Mesendoderm (in vitro differentiated cells): ENCODE measurements around the gene USP22.
A peak's percentile ranks its signal among the peaks of the same experiment; 100 is the strongest.
"Not testable (repeated sequence)": the region's sequence is repeated elsewhere in the genome, so short reads cannot be mapped to it uniquely, and the experiment has no call there.

Source experiments
- DNase-seq: peaks from one replicate; pipeline ENCODE4 v3.0.0; 2013
- H2AK5ac ChIP-seq: 2 replicates; pipeline ENCODE4 v1.6.1; 2013; ENCODE audit warnings: low read length, inconsistent platforms
- H2BK120ac ChIP-seq: 2 replicates; pipeline ENCODE4 v1.6.1; 2013; ENCODE audit warnings: low read depth, mild to moderate bottlenecking, low read length, moderate library complexity, mixed read lengths
- H2BK15ac ChIP-seq: replicated peaks from 2 replicates; pipeline ENCODE4 v1.6.1; 2013; ENCODE audit warnings: low read depth, mild to moderate bottlenecking, moderate library complexity
- H2BK5ac ChIP-seq: 2 replicates; pipeline ENCODE4 v1.6.1; 2013; ENCODE audit warnings: low read length, inconsistent platforms
- H3K18ac ChIP-seq: 2 replicates; pipeline ENCODE4 v1.6.1; 2013; ENCODE audit warnings: mild to moderate bottlenecking, low read length, mixed read lengths
- H3K23ac ChIP-seq: one replicate; pipeline ENCODE4 v1.6.1; 2013; ENCODE audit warnings: low read length
- H3K27ac ChIP-seq: 2 replicates; pipeline ENCODE4 v1.5.1; 2013; ENCODE audit warnings: low read depth, mild to moderate bottlenecking, inconsistent platforms, low read length, moderate library complexity
- H3K27me3 ChIP-seq: 2 replicates; pipeline ENCODE4 v1.6.1; 2013; ENCODE audit warnings: low read length, control low read depth, mild to moderate bottlenecking, inconsistent platforms; ENCODE audit not compliant: insufficient read depth, poor library complexity
- H3K36me3 ChIP-seq: 2 replicates; pipeline ENCODE4 v1.6.1; 2013; ENCODE audit warnings: low read length, inconsistent platforms; ENCODE audit not compliant: control insufficient read depth, insufficient read depth
- H3K4ac ChIP-seq: one replicate; pipeline ENCODE4 v1.6.1; 2013; ENCODE audit warnings: low read depth, mild to moderate bottlenecking, low read length, moderate library complexity
- H3K4me1 ChIP-seq: 2 replicates; pipeline ENCODE4 v1.6.1; 2013; ENCODE audit warnings: low read depth, low read length, inconsistent platforms; ENCODE audit not compliant: control insufficient read depth
- H3K4me2 ChIP-seq: 2 replicates; pipeline ENCODE4 v1.6.1; 2013; ENCODE audit warnings: low read length
- H3K4me3 ChIP-seq: 2 replicates; pipeline ENCODE4 v1.5.1; 2013; ENCODE audit warnings: mild to moderate bottlenecking, low read length
- H3K56ac ChIP-seq: one replicate; pipeline ENCODE4 v1.6.1; 2013; ENCODE audit warnings: low read length
- H3K79me1 ChIP-seq: 2 replicates; pipeline ENCODE4 v1.6.1; 2013; ENCODE audit warnings: low read length, inconsistent platforms
- H3K79me2 ChIP-seq: 2 replicates; pipeline ENCODE4 v1.6.1; 2013; ENCODE audit warnings: mild to moderate bottlenecking, low read length; ENCODE audit not compliant: control insufficient read depth, insufficient read depth
- H3K9ac ChIP-seq: 2 replicates; pipeline ENCODE4 v1.6.1; 2013; ENCODE audit warnings: low read length, inconsistent platforms
- H4K5ac ChIP-seq: one replicate; pipeline ENCODE4 v1.6.1; 2013; ENCODE audit warnings: low read length
- H4K8ac ChIP-seq: one replicate; pipeline ENCODE4 v1.6.1; 2013; ENCODE audit warnings: low read depth, mild to moderate bottlenecking, control low read depth, low read length, moderate library complexity
- WGBS: extraction: QIAGEN DNeasy Blood & Tissue Kit; methylation state at CpG from one replicate; pipeline ENCODE4 v1.1.7; 2013; ENCODE audit warnings: low lambda C conversion rate, missing lambda C conversion rate; ENCODE audit not compliant: insufficient coverage; ENCODE audit errors: extremely low coverage; 5-methylcytosine and 5-hydroxymethylcytosine counted together

The USP22 gene

GRCh38 chr17:21058098-21058893 lies 15.5 kb upstream of the USP22 start:
- Histone ChIP-seq H4K5ac (no peak overlapping the region), H3K27me3 (no peaks in the 10 kb centered on the region), H3K56ac (no peak overlapping the region), H2AK5ac (no peak overlapping the region), H2BK5ac (no peak overlapping the region), H4K8ac (no peak overlapping the region), H3K79me1 (no peaks in the 10 kb centered on the region), H3K79me2 (no peaks in the 10 kb centered on the region), H3K4me3 (no peak overlapping the region), H3K23ac (no peak overlapping the region), H3K36me3 (no peaks in the 10 kb centered on the region), H2BK120ac (no peak overlapping the region), H3K27ac (no peak overlapping the region), H3K4me2 (no peak overlapping the region), H3K4ac (no peak overlapping the region), H3K4me1 (no peaks in the 10 kb centered on the region), H3K9ac (no peak overlapping the region), H2BK15ac (no peak overlapping the region), H3K18ac (no peak overlapping the region)
- peak; percentile 68 for DNase-seq
- WGBS: no CpG with 5 or more reads among the region's 5 CpGs

- H2BK120ac ChIP-seq, H3K4me2 ChIP-seq, H4K8ac ChIP-seq, DNase-seq, H3K23ac ChIP-seq, H3K27me3 ChIP-seq, H3K27ac ChIP-seq, H2AK5ac ChIP-seq, H3K56ac ChIP-seq, H3K36me3 ChIP-seq, H3K4me1 ChIP-seq, H2BK5ac ChIP-seq, H3K79me2 ChIP-seq, H2BK15ac ChIP-seq, H3K79me1 ChIP-seq, H3K18ac ChIP-seq, H3K9ac ChIP-seq, H4K5ac ChIP-seq, H3K4ac ChIP-seq, H3K4me3 ChIP-seq: not testable (repeated sequence)
- no CpG with 5 or more reads among the region's 8 CpGs for WGBS
Observed at GRCh38 chr17:21053056-21053455, 10.2 kb upstream of the USP22 start.

- WGBS: no CpG with 5 or more reads among the region's 1 CpG
- Histone ChIP-seq H3K4me1 (peaks cover 2% of the 10 kb centered on the region), H3K79me1 (no peaks in the 10 kb centered on the region), H3K36me3 (no peaks in the 10 kb centered on the region), H3K18ac (no peak overlapping the region), H3K23ac (no peak overlapping the region), H4K8ac (no peak overlapping the region), H3K79me2 (no peaks in the 10 kb centered on the region), H3K9ac (no peak overlapping the region), H2AK5ac (no peak overlapping the region), H2BK5ac (no peak overlapping the region), H2BK120ac (no peak overlapping the region), H4K5ac (no peak overlapping the region), H3K27me3 (no peaks in the 10 kb centered on the region), H2BK15ac (no peak overlapping the region), H3K56ac (no peak overlapping the region), H3K4ac (no peak overlapping the region), H3K27ac (no peak overlapping the region), H3K4me2 (no peak overlapping the region), H3K4me3 (no peak overlapping the region)
- DNase-seq: no peak
Observed at GRCh38 chr17:21049457-21049856, 6.6 kb upstream of the USP22 start.

DNA sequence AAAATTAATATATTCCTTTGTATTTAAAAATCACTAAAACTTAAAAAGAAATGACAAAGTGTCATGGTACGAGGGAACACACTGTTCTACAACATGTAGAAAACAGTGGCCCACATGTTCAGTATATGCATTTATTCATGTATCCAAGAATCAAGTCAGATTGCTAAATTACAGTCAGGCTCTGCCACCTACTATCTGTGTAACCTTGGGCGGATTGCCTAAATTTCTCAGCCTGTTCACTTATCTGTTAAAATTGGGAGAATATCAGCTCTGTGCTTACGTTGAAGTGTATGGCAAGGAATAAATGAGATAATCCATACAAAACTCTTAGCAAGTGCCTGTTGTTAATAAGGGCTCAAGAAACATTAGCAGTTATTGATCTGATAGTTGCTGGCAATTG lies 3.4 kb upstream of the USP22 start:
- H3K36me3 ChIP-seq: no peaks in the 10 kb centered on the region
- no peak overlapping the region for H3K9ac ChIP-seq
- no peak overlapping the region for H3K23ac ChIP-seq
- H3K18ac ChIP-seq: no peak overlapping the region
- H2AK5ac ChIP-seq: no peak overlapping the region
- no peak overlapping the region for H2BK120ac ChIP-seq
- no peak overlapping the region for H4K8ac ChIP-seq
- H3K4me3 ChIP-seq: no peak overlapping the region
- no peaks in the 10 kb centered on the region for H3K79me1 ChIP-seq
- H4K5ac ChIP-seq: no peak overlapping the region
- WGBS: no CpG with 5 or more reads among the region's 3 CpGs
- H3K56ac ChIP-seq: no peak overlapping the region
- no peak overlapping the region for H2BK5ac ChIP-seq
- no peak overlapping the region for H3K27ac ChIP-seq
- H3K79me2 ChIP-seq: peaks cover 11% of the 10 kb centered on the region
- H3K4ac ChIP-seq: no peak overlapping the region
- DNase-seq: no peak
- no peak overlapping the region for H2BK15ac ChIP-seq
- no peak overlapping the region for H3K4me2 ChIP-seq
- H3K27me3 ChIP-seq: no peaks in the 10 kb centered on the region
- H3K4me1 ChIP-seq: peaks cover 5% of the 10 kb centered on the region

DNA sequence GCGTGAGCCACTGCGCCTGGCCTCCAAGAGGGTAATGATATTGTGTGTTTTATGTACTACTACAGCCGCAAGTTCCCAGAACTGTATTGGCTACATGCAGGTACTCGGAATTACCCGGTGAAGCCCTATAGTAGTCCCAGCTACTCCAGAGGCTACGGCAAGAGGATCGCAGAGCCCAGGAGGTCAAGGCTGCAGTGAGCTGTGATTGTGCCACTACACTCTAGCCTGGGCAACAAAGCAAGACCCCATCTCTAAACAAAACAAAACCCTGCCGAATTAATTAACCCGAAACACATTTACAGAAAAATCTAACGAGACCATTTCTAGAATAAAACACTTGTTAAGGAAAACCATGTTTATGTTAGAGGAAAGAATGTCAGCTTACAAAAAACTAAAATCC lies 2.2 kb upstream of the USP22 start:
- Histone ChIP-seq H2BK5ac (no peak overlapping the region), H3K79me2 (peaks cover 23% of the 10 kb centered on the region), H3K4ac (peak overlapping the region; percentile 71), H3K4me1 (peaks cover 5% of the 10 kb centered on the region), H2BK120ac (no peak overlapping the region), H3K23ac (no peak overlapping the region), H3K4me3 (no peak overlapping the region), H3K56ac (no peak overlapping the region), H3K27ac (no peak overlapping the region), H4K5ac (no peak overlapping the region), H3K18ac (no peak overlapping the region), H3K36me3 (no peaks in the 10 kb centered on the region), H3K4me2 (no peak overlapping the region), H3K9ac (no peak overlapping the region), H4K8ac (no peak overlapping the region), H2BK15ac (no peak overlapping the region), H3K79me1 (no peaks in the 10 kb centered on the region), H2AK5ac (no peak overlapping the region), H3K27me3 (no peaks in the 10 kb centered on the region)
- no peak for DNase-seq
- WGBS: no CpG with 5 or more reads among the region's 10 CpGs
